A549 (cell line): Measurements from ENCODE around the gene TMEM151A.

ENCODE experiments used
- EP300 ChIP-seq, 2 experiments: fragments of >200 bp; sonication (Bioruptor Twin); formaldehyde crosslinking; IDR thresholded peaks; 2 replicates in 1 of 2; 3 replicates in 1 of 2; pipeline ENCODE4 v1.6.1; 2016 to 2017
- KDM1A ChIP-seq: fragments of 200-600 bp; sonication (generic); IDR thresholded peaks from 2 replicates; pipeline ENCODE4 v1.6.1; 2016; ENCODE audit warnings: low read depth, mild to moderate bottlenecking
- MAZ ChIP-seq: fragments of 150-350 bp; IDR thresholded peaks from 2 replicates; pipeline ENCODE4 v1.6.1; 2014; ENCODE audit warnings: antibody characterized with exemption, low read depth, low read length, borderline replicate concordance
- POLR2AphosphoS2 ChIP-seq: conservative IDR thresholded peaks from 2 replicates; pipeline ENCODE4 v1.6.1; 2012; ENCODE audit warnings: low read length, improper control_type of control experiment, inconsistent platforms
- RARB ChIP-seq: fragments of 250-450 bp; sonication (Bioruptor Pico); IDR thresholded peaks from 2 replicates; pipeline ENCODE4 v1.8.0; 2021; ENCODE audit warnings: mild to moderate bottlenecking, moderate library complexity
- SMC3 ChIP-seq: fragments of >200 bp; sonication (Bioruptor Twin); formaldehyde crosslinking; IDR thresholded peaks from 3 replicates; pipeline ENCODE4 v1.6.1; 2018; ENCODE audit warnings: inconsistent platforms

GRCh38 chr11:66325263-66325671 lies 33.6 kb downstream of the TMEM151A start:
- TF ChIP-seq MAZ (no peak), RARB (CRISPR knock-in tag) (no peak), SMC3 (no peak), POLR2AphosphoS2 (no peak), KDM1A (no peak), EP300 (IDR thresholded peaks at IDR 0.05) (no peak)
